ENCODE results near the gene R3HDM4. TPM values are rescaled to one million over a fixed set of nuclear protein-coding genes. Genes with fewer than 3 reads are reported as not detected.

The R3HDM4 gene
- total and polyA plus RNA-seq, 10 donors = 41.0 to 175 (median 89.1) TPM

DNA sequence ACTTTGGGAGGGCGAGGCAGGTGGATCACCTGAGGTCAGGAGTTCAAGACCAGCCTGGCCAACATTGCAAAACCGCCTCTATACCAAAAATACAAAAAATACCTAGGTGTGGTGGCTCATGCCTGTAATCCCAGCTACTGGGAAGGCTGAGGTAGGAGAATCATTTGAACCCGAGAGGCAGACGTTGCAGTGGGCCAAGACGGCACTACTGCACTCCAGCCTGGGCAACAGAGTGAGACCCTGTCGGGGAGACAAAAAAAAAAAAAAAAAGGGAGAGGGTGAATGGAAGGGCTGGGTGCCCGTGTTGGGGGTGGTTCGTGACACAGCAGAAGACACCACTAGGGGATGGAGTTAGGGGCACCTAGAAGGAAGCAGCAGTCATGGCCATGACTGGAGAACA lies 42.7 kb downstream of the R3HDM4 start:
- H3K4me1 ChIP-seq = peaks cover 5 to 17% (median 10%) of the 10 kb centered on the region in 6 donors
- no peaks in the 10 kb centered on the region for H3K9me3 ChIP-seq
- 94 to 96% (median 95%) methylated on average over 8 of the region's 8 CpGs for WGBS, 5 donors
- H3K27me3 ChIP-seq (replicated peaks in 1 of 7) = no peaks in the 10 kb centered on the region
- H3K4me3 ChIP-seq = no peak overlapping the region
- TF ChIP-seq CTCF (IDR thresholded peaks at IDR 0.05 in 8 of 11, conservative IDR thresholded peaks at IDR 0.05 in 3 of 11) = no peak
- no peak for TF ChIP-seq POLR2AphosphoS5 (IDR thresholded peaks at IDR 0.05)
- TF ChIP-seq POLR2A (IDR thresholded peaks at IDR 0.05) = no peak
- intact Hi-C loops (cut with DNase I; ENCODE audit: low total_unique reads) = no loop called here
- peak overlapping the region in 1 of 8 donors; percentile 35 for H3K27ac ChIP-seq
- DNase-seq = no peak
- peaks cover 0 to 79% (median 48%) of the 10 kb centered on the region in 6 donors for H3K36me3 ChIP-seq

DNA sequence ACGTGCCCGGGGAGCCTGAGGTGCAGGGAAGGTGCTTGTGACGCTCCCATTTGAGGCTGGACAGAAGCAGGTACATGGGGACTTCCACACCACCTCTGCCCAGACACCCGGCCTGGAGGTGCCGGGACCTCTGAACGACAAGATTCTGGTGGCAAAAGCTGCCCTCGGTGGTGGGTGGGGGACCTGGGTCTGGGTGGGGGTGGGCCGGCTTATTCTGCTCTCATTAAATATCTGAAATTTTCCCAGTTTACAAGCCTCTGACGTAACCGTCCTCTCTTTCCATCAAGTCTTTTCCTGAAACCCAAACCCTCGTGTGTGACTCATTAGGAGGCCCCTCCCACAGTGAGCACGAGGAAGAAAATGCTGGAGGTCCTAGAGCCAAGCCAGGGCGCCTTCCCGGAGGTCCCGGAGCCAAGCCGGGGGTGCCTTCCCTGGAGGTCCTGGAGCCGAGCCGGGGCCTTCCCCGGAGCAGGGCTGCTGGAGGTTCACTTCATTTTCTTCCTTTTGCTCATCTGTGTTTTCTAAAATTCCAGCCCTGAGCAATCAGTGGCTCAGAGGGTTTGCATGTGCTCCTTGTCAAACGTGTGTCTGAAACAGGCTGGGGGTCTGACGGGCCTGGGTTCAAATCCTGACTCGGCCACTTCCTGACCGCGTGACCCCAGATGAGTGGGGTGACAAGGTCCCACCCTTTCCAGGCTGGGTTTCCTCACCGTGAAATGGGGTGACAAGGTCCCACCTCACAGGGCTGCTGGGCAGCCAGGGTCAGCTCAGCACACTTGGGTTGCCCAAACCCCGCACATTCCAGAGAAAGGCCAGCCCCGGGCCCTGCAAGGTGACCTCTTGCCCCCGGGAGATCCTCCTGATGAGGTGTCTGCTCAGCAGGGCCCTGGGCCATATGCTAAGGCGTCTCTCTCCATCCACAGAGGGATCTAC lies 43.5 kb downstream of the R3HDM4 start:
- Histone ChIP-seq H3K4me3 (no peak overlapping the region), H3K4me1 (peaks cover 5 to 17% (median 10%) of the 10 kb centered on the region in 6 donors), H3K27me3 (replicated peaks in 1 of 7) (no peaks in the 10 kb centered on the region), H3K27ac (peak overlapping the region in 3 of 8 donors; percentile 31 to 42 (median 35)), H3K9me3 (no peaks in the 10 kb centered on the region), H3K36me3 (peaks cover 0 to 71% (median 43%) of the 10 kb centered on the region in 6 donors)
- intact Hi-C loops (cut with DNase I; ENCODE audit: low total_unique reads) = loop anchor here (10.0 kb wide), 1 partner anchor 115 kb away; the partner anchor contains the start of gene WDR18
- no peak for DNase-seq
- WGBS, 5 donors = 76 to 88% (median 80%) methylated on average over 21 to 29 of the region's 29 CpGs
- TF ChIP-seq POLR2A (IDR thresholded peaks at IDR 0.05) = no peak
- peak in 2 of 3 donors; percentile 14 to 33 for TF ChIP-seq POLR2AphosphoS5 (IDR thresholded peaks at IDR 0.05)

DNA sequence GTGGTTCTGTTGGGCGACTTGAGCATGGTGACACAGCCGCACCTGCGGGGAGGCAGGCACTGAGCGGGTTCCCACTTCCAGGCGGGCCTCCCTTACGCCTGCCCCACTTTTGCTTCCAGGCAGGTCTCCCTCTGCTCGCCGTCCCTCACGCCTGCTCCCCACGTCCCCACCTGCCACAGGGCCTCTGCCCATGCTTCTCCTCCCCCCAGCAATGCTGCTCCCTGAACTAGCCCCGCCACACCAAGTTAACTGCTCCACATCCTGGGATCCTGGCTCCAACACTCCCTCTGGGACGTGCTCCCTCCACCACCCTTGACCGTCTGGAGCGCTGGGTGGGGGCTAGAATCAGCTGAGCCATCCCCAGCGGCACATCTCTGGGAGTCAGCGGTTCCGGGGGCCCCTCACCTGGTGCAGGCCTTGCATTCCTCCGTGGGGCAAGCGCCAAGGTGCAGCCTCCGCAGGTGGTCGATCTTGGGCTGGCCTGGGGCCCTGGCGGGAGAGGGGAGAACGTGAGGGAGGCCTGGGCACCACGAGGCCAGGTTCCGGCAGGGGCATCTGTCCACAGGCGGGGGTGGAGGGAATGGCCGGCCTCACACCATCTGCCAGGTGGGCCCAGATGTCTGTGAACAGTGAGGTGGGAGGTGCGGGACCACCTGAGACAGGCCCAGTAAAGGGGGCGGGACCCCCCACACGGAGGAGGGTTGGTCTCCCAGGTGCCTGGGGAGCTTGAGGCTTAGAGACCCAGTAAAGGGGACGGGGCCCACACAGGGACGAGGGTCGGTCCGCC lies 44.4 kb downstream of the R3HDM4 start:
- WGBS, 5 donors = 93 to 97% (median 96%) methylated on average over 28 to 34 of the region's 34 CpGs
- intact Hi-C loops (cut with DNase I; ENCODE audit: low total_unique reads) = loop anchor here (10.0 kb wide), 1 partner anchor 116 kb away; the partner anchor contains the start of gene WDR18
- peaks cover 0 to under 1% (median 0%) of the 10 kb centered on the region in 7 donors for H3K27me3 ChIP-seq (replicated peaks in 1 of 7)
- peaks cover 0 to 62% (median 36%) of the 10 kb centered on the region in 6 donors for H3K36me3 ChIP-seq
- H3K9me3 ChIP-seq = no peaks in the 10 kb centered on the region
- H3K4me1 ChIP-seq = peaks cover 5 to 23% (median 18%) of the 10 kb centered on the region in 6 donors
- peak overlapping the region in 2 of 8 donors; percentile 31 to 35 for H3K27ac ChIP-seq
- no peak for DNase-seq
- H3K4me3 ChIP-seq = no peak overlapping the region
- TF ChIP-seq POLR2AphosphoS5 (IDR thresholded peaks at IDR 0.05) (peak in 2 of 3 donors; percentile 21 to 70), POLR2A (IDR thresholded peaks at IDR 0.05) (no peak)

GRCh38 chr19:867855-868457 lies 45.1 kb downstream of the R3HDM4 start:
- H3K4me3 ChIP-seq = no peak overlapping the region
- intact Hi-C loops (cut with DNase I; ENCODE audit: low total_unique reads) = loop anchor here (10.0 kb wide), 1 partner anchor 117 kb away; the partner anchor contains the start of gene WDR18
- TF ChIP-seq CTCF (IDR thresholded peaks at IDR 0.05 in 8 of 11, conservative IDR thresholded peaks at IDR 0.05 in 3 of 11) = no peak
- TF ChIP-seq POLR2A (IDR thresholded peaks at IDR 0.05) = no peak
- TF ChIP-seq POLR2AphosphoS5 (IDR thresholded peaks at IDR 0.05) = peak in 1 of 3 donors; percentile 49
- H3K4me1 ChIP-seq = peaks cover 12 to 25% (median 24%) of the 10 kb centered on the region in 6 donors
- no peaks in the 10 kb centered on the region for H3K9me3 ChIP-seq
- peaks cover 0 to 57% (median 33%) of the 10 kb centered on the region in 6 donors for H3K36me3 ChIP-seq
- peaks cover 0 to 8% (median 2%) of the 10 kb centered on the region in 7 donors for H3K27me3 ChIP-seq (replicated peaks in 1 of 7)
- no peak overlapping the region for H3K27ac ChIP-seq
- WGBS, 5 donors = 90 to 97% (median 93%) methylated on average over 7 to 39 of the region's 39 CpGs
- no peak for DNase-seq
